Measurements from ENCODE around the gene NOL11.
"Not testable (repeated sequence)": the region's sequence is repeated elsewhere in the genome, so short reads cannot be mapped to it uniquely, and the experiment has no call there.

Gene NOL11

GRCh38 chr17:67716405-67716798 lies 1.3 kb upstream of the NOL11 start:
- no peaks in the 10 kb centered on the region for H3K9me3 ChIP-seq (ENCODE audit: control insufficient read depth, low read length)
- peak overlapping the region; percentile 99 for H2AFZ ChIP-seq
- no peak overlapping the region for H3K27ac ChIP-seq
- peaks cover 7% of the 10 kb centered on the region for H3K4me1 ChIP-seq
- no peaks in the 10 kb centered on the region for H3K27me3 ChIP-seq (ENCODE audit: control insufficient read depth, insufficient read depth, low read length)
- no peaks in the 10 kb centered on the region for H3K36me3 ChIP-seq (ENCODE audit: control insufficient read depth, insufficient read depth, low read length)
- TF ChIP-seq CTCF (IDR thresholded peaks at IDR 0.05) = no peak
- no peak overlapping the region for H3K9ac ChIP-seq
- peak overlapping the region; percentile 94 for H3K4me3 ChIP-seq (ENCODE audit: low read depth, low read length)
- no peak overlapping the region for H3K4me2 ChIP-seq (ENCODE audit: low read length)
- H3K79me2 ChIP-seq = peaks cover 8% of the 10 kb centered on the region

- peak overlapping the region; percentile 99 for H3K4me2 ChIP-seq (ENCODE audit: low read length)
- H3K27me3 ChIP-seq (ENCODE audit: control insufficient read depth, insufficient read depth, low read length) = no peaks in the 10 kb centered on the region
- H3K4me3 ChIP-seq (ENCODE audit: low read depth, low read length) = peak overlapping the region; percentile 94
- H2AFZ ChIP-seq = peak overlapping the region; percentile 99
- TF ChIP-seq CTCF (IDR thresholded peaks at IDR 0.05) = no peak
- H3K9me3 ChIP-seq (ENCODE audit: control insufficient read depth, low read length) = no peaks in the 10 kb centered on the region
- H3K27ac ChIP-seq = peak overlapping the region; percentile 85
- peaks cover 8% of the 10 kb centered on the region for H3K79me2 ChIP-seq
- no peak overlapping the region for H3K9ac ChIP-seq
- H3K36me3 ChIP-seq (ENCODE audit: control insufficient read depth, insufficient read depth, low read length) = no peaks in the 10 kb centered on the region
- H3K4me1 ChIP-seq = peaks cover 7% of the 10 kb centered on the region
These were observed 528 bp upstream of the NOL11 start for GRCh38 chr17:67717192-67717623.

GRCh38 chr17:67718325-67718941 lies 697 bp downstream of the NOL11 start:
- peak overlapping the region; percentile 85 for H3K27ac ChIP-seq
- no peak for TF ChIP-seq CTCF (IDR thresholded peaks at IDR 0.05)
- no peaks in the 10 kb centered on the region for H3K9me3 ChIP-seq (ENCODE audit: control insufficient read depth, low read length)

GRCh38 chr17:67725373-67725791 lies 7.6 kb downstream of the NOL11 start:
- Histone ChIP-seq H3K79me2 (no peaks in the 10 kb centered on the region), H3K9me3 (ENCODE audit: control insufficient read depth, low read length) (no peaks in the 10 kb centered on the region), H3K36me3 (ENCODE audit: control insufficient read depth, insufficient read depth, low read length) (no peaks in the 10 kb centered on the region), H3K4me2 (ENCODE audit: low read length) (no peak overlapping the region), H3K27me3 (ENCODE audit: control insufficient read depth, insufficient read depth, low read length) (no peaks in the 10 kb centered on the region), H3K9ac (no peak overlapping the region), H2AFZ (no peak overlapping the region), H3K4me3 (ENCODE audit: low read depth, low read length) (no peak overlapping the region), H3K4me1 (no peaks in the 10 kb centered on the region), H3K27ac (no peak overlapping the region)
- no peak for TF ChIP-seq CTCF (IDR thresholded peaks at IDR 0.05)

More at GRCh38 chr17:67718325-67718941, 697 bp downstream of the NOL11 start:
- peaks cover 7% of the 10 kb centered on the region for H3K4me1 ChIP-seq
- no peaks in the 10 kb centered on the region for H3K27me3 ChIP-seq (ENCODE audit: control insufficient read depth, insufficient read depth, low read length)
- H3K4me3 ChIP-seq (ENCODE audit: low read depth, low read length) = peak overlapping the region; percentile 94
- H3K4me2 ChIP-seq (ENCODE audit: low read length) = peak overlapping the region; percentile 99
- H3K79me2 ChIP-seq = peaks cover 8% of the 10 kb centered on the region
- peak overlapping the region; percentile 85 for H3K9ac ChIP-seq
- no peaks in the 10 kb centered on the region for H3K36me3 ChIP-seq (ENCODE audit: control insufficient read depth, insufficient read depth, low read length)
- H2AFZ ChIP-seq = peak overlapping the region; percentile 99

- Histone ChIP-seq H3K4me1 (no peaks in the 10 kb centered on the region), H2AFZ (no peak overlapping the region), H3K27me3 (ENCODE audit: control insufficient read depth, insufficient read depth, low read length) (no peaks in the 10 kb centered on the region), H3K36me3 (ENCODE audit: control insufficient read depth, insufficient read depth, low read length) (no peaks in the 10 kb centered on the region), H3K4me3 (ENCODE audit: low read depth, low read length) (no peak overlapping the region), H3K9ac (no peak overlapping the region), H3K27ac (no peak overlapping the region), H3K9me3 (ENCODE audit: control insufficient read depth, low read length) (no peaks in the 10 kb centered on the region), H3K4me2 (ENCODE audit: low read length) (no peak overlapping the region), H3K79me2 (no peaks in the 10 kb centered on the region)
- no peak for TF ChIP-seq CTCF (IDR thresholded peaks at IDR 0.05)
These were observed 8.1 kb downstream of the NOL11 start for GRCh38 chr17:67725807-67726206.

- H3K4me3 ChIP-seq (ENCODE audit: low read depth, low read length); H3K4me1 ChIP-seq; H3K27ac ChIP-seq; H3K9me3 ChIP-seq (ENCODE audit: control insufficient read depth, low read length); H2AFZ ChIP-seq; H3K36me3 ChIP-seq (ENCODE audit: control insufficient read depth, insufficient read depth, low read length); H3K4me2 ChIP-seq (ENCODE audit: low read length); H3K79me2 ChIP-seq; H3K27me3 ChIP-seq (ENCODE audit: control insufficient read depth, insufficient read depth, low read length); H3K9ac ChIP-seq: not testable (repeated sequence)
These were observed 9.7 kb downstream of the NOL11 start for GRCh38 chr17:67727152-67728039.

Data from parathyroid adenoma (tissue), 2 donors.